SK-N-SH treated with all-trans-retinoic acid at 6 μM for 48 hours (cell line): ENCODE data around the gene ABCB11.

Experiments
- ATAC-seq: fragments of 200-7000 bp; cut with Tn5 transposase; 3 replicates; pipeline ENCODE4 v1.9.1; 2020; ENCODE audit warnings: mild to moderate bottlenecking, moderate library complexity
- ARNTL ChIP-seq: fragments of 450-650 bp; formaldehyde crosslinking; IDR thresholded peaks from 2 replicates; pipeline ENCODE4 v1.5.0; 2020; ENCODE audit warnings: low read depth, mild to moderate bottlenecking, moderate library complexity, borderline replicate concordance
- CSRNP3 ChIP-seq: fragments of 250-450 bp; sonication (Bioruptor Pico); IDR thresholded peaks from 2 replicates; pipeline ENCODE4 v1.5.1; 2021; ENCODE audit warnings: mild to moderate bottlenecking, moderate library complexity
- ESRRG ChIP-seq: fragments of 250-450 bp; sonication (Bioruptor Pico); IDR thresholded peaks from 2 replicates; pipeline ENCODE4 v1.6.1; 2021; ENCODE audit warnings: mild to moderate bottlenecking
- ISL1 ChIP-seq: fragments of 250-450 bp; sonication (Bioruptor Pico); IDR thresholded peaks from 2 replicates; pipeline ENCODE4 v2.1.2; 2022; ENCODE audit warnings: mild to moderate bottlenecking, moderate library complexity
- OSR1 ChIP-seq: fragments of 250-450 bp; sonication (Bioruptor Pico); IDR thresholded peaks from 2 replicates; pipeline ENCODE4 v1.8.0; 2022; ENCODE audit warnings: moderate library complexity, mild to moderate bottlenecking, inconsistent platforms
- PATZ1 ChIP-seq: fragments of 250-450 bp; sonication (Bioruptor Pico); IDR thresholded peaks from 2 replicates; pipeline ENCODE4 v1.8.0; 2020; ENCODE audit warnings: mild to moderate bottlenecking, moderate library complexity, borderline replicate concordance
- POU6F1 ChIP-seq: fragments of 250-450 bp; sonication (Bioruptor Pico); IDR thresholded peaks from 2 replicates; pipeline ENCODE4 v1.8.0; 2021; ENCODE audit warnings: low read depth, mild to moderate bottlenecking, moderate library complexity, borderline replicate concordance
- RARB ChIP-seq: fragments of 250-450 bp; sonication (Bioruptor Pico); IDR thresholded peaks from 2 replicates; pipeline ENCODE4 v1.8.0; 2021; ENCODE audit warnings: mild to moderate bottlenecking, moderate library complexity
- SNAI2 ChIP-seq: fragments of 250-450 bp; sonication (Bioruptor Pico); IDR thresholded peaks from 2 replicates; pipeline ENCODE4 v1.5.0; 2020; ENCODE audit warnings: mild to moderate bottlenecking, moderate library complexity
- TCF4 ChIP-seq: fragments of 250-450 bp; sonication (Bioruptor Pico); IDR thresholded peaks from 2 replicates; pipeline ENCODE4 v1.8.0; 2021; ENCODE audit warnings: mild to moderate bottlenecking, moderate library complexity, borderline replicate concordance
- TOX ChIP-seq: fragments of 250-450 bp; sonication (Bioruptor Pico); IDR thresholded peaks from 2 replicates; pipeline ENCODE4 v1.8.0; 2021; ENCODE audit warnings: mild to moderate bottlenecking, moderate library complexity, borderline replicate concordance
- TSHZ2 ChIP-seq: fragments of 250-450 bp; sonication (Bioruptor Pico); IDR thresholded peaks from 2 replicates; pipeline ENCODE4 v1.5.0; 2020; ENCODE audit warnings: mild to moderate bottlenecking, moderate library complexity
- ZFP3 ChIP-seq: fragments of 250-450 bp; sonication (Bioruptor Pico); IDR thresholded peaks from 2 replicates; pipeline ENCODE4 v1.5.0; 2020; ENCODE audit warnings: mild to moderate bottlenecking, moderate library complexity
- ZFP30 ChIP-seq: fragments of 450-650 bp; formaldehyde crosslinking; IDR thresholded peaks from 2 replicates; pipeline ENCODE4 v1.5.0; 2022; ENCODE audit warnings: mild to moderate bottlenecking, moderate library complexity
- ZNF565 ChIP-seq: fragments of 450-650 bp; formaldehyde crosslinking; conservative IDR thresholded peaks from 2 replicates; pipeline ENCODE4 v1.5.0; 2020; ENCODE audit warnings: low read depth, mild to moderate bottlenecking, moderate library complexity

ABCB11 gene

GRCh38 chr2:169010633-169011460 is 20.3 kb downstream of the ABCB11 start:
- no peak for ATAC-seq
- no peak for TF ChIP-seq ARNTL (CRISPR knock-in tag)

- no peak for ATAC-seq
- TF ChIP-seq ISL1 (peak; percentile 58), RARB (no peak), TOX (CRISPR knock-in tag) (no peak), TSHZ2 (peak; percentile 65), ZFP30 (no peak), ZFP3 (CRISPR knock-in tag) (no peak), TCF4 (CRISPR knock-in tag) (peak; percentile 84)
These were observed 21.1 kb downstream of the ABCB11 start for GRCh38 chr2:169009865-169010579.

GRCh38 chr2:169007941-169008340 is 23.2 kb downstream of the ABCB11 start:
- no peak for TF ChIP-seq ISL1
- TF ChIP-seq POU6F1 (CRISPR knock-in tag) = no peak
- no peak for TF ChIP-seq PATZ1 (CRISPR knock-in tag)
- TF ChIP-seq CSRNP3 = no peak
- TF ChIP-seq OSR1 (CRISPR knock-in tag) = no peak
- TF ChIP-seq ARNTL (CRISPR knock-in tag) = no peak
- ATAC-seq = no peak

- TF ChIP-seq OSR1 (CRISPR knock-in tag) (no peak), ZNF565 (CRISPR knock-in tag) (no peak), ESRRG (CRISPR knock-in tag) (no peak), SNAI2 (CRISPR knock-in tag) (no peak), CSRNP3 (no peak), ISL1 (no peak)
- no peak for ATAC-seq
These were observed 23.8 kb downstream of the ABCB11 start for GRCh38 chr2:169007356-169007755.
